Loucy (cell line): ENCODE data around the gene EPN2.

Experiments
- H2AFZ ChIP-seq: fragments of 200-600 bp; sonication (generic); 2 replicates; pipeline ENCODE4 v1.6.0; 2016; ENCODE audit warnings: antibody characterized with exemption, mild to moderate bottlenecking, low read length, moderate library complexity
- H3F3A ChIP-seq: fragments of 200-600 bp; 2 replicates; pipeline ENCODE4 v1.6.0; 2016; ENCODE audit warnings: antibody characterized with exemption, low read depth, mild to moderate bottlenecking
- H3K27me3 ChIP-seq: fragments of 200-600 bp; sonication (generic); 2 replicates; pipeline ENCODE4 v1.6.1; 2014; ENCODE audit warnings: low read length, mild to moderate bottlenecking; ENCODE audit not compliant: insufficient read depth, poor library complexity, severe bottlenecking
- H3K36me3 ChIP-seq: fragments of 200-600 bp; sonication (generic); 2 replicates; pipeline ENCODE4 v1.6.1; 2016; ENCODE audit warnings: low read length; ENCODE audit not compliant: insufficient read depth
- H3K4me1 ChIP-seq: fragments of 200-600 bp; sonication (generic); 2 replicates; pipeline ENCODE4 v1.5.1; 2014; ENCODE audit warnings: low read length, mild to moderate bottlenecking; ENCODE audit not compliant: insufficient read depth, poor library complexity, severe bottlenecking
- H3K4me2 ChIP-seq: fragments of 200-600 bp; sonication (generic); 2 replicates; pipeline ENCODE4 v1.6.0; 2014; ENCODE audit warnings: antibody characterized with exemption, low read length, low read depth, mild to moderate bottlenecking; ENCODE audit not compliant: poor library complexity, severe bottlenecking
- H3K4me3 ChIP-seq: fragments of 200-600 bp; sonication (generic); 2 replicates; pipeline ENCODE4 v1.5.1; 2014; ENCODE audit warnings: low read length, mild to moderate bottlenecking, mixed read lengths; ENCODE audit not compliant: poor library complexity, severe bottlenecking
- H3K79me2 ChIP-seq: fragments of 200-600 bp; sonication (generic); 2 replicates; pipeline ENCODE4 v1.6.1; 2014; ENCODE audit warnings: low read length; ENCODE audit not compliant: insufficient read depth
- H3K9ac ChIP-seq: fragments of 200-600 bp; sonication (generic); 2 replicates; pipeline ENCODE4 v1.6.0; 2014; ENCODE audit warnings: mild to moderate bottlenecking, low read depth, low read length, moderate library complexity; ENCODE audit not compliant: poor library complexity, severe bottlenecking
- H3K9me2 ChIP-seq: fragments of 200-600 bp; sonication (generic); replicated peaks from 2 replicates; pipeline ENCODE4 v1.6.1; 2016; ENCODE audit warnings: low read depth, low read length, mixed read lengths
- H3K9me3 ChIP-seq: fragments of 200-600 bp; sonication (generic); 2 replicates; pipeline ENCODE4 v1.6.1; 2014; ENCODE audit warnings: mild to moderate bottlenecking, antibody characterized with exemption, low read length, low read depth; ENCODE audit not compliant: insufficient read depth
- H4K20me1 ChIP-seq: fragments of 200-600 bp; sonication (generic); 2 replicates; pipeline ENCODE4 v1.6.0; 2014; ENCODE audit warnings: antibody characterized with exemption, low read length, mild to moderate bottlenecking; ENCODE audit not compliant: insufficient read depth, poor library complexity, severe bottlenecking
- EZH2phosphoT487 ChIP-seq: fragments of 200-600 bp; IDR thresholded peaks from 2 replicates; pipeline ENCODE4 v1.6.1; 2018; ENCODE audit warnings: antibody characterized with exemption, mild to moderate bottlenecking, moderate library complexity, borderline replicate concordance
- TF ChIP-seq, protein P1 (sequence below): fragments of 200-600 bp; sonication (generic); conservative IDR thresholded peaks from 2 replicates; pipeline ENCODE4 v1.5.1; 2014; ENCODE audit warnings: mild to moderate bottlenecking, antibody characterized with exemption, low read length

The EPN2 gene

DNA sequence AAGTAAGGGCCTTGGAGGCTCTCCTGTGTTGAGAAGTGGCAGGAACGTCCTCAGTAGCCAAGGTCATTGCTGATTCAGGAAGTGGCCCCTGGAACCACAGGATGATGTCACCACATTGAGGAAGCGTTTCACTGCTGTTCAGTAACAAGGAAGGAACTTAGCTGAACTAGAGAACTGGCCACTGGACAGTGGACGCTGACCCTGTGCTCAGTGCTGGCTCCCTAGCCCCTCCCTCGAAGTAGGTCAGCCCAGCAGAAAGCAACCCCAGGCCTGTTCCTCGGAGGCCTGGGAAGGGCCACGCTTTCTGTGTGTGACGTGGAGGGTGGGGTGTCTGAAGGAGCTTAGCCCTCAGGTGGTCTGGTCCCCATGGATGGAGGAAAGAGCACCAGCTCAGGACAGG lies 67.0 kb downstream of the EPN2 start:
- no peaks in the 10 kb centered on the region for H3K9me3 ChIP-seq
- H2AFZ ChIP-seq = no peak overlapping the region
- H4K20me1 ChIP-seq = no peaks in the 10 kb centered on the region
- H3K4me2 ChIP-seq = peak overlapping the region; percentile 33
- TF ChIP-seq EZH2phosphoT487 = no peak
- TF ChIP-seq, protein P1, sequence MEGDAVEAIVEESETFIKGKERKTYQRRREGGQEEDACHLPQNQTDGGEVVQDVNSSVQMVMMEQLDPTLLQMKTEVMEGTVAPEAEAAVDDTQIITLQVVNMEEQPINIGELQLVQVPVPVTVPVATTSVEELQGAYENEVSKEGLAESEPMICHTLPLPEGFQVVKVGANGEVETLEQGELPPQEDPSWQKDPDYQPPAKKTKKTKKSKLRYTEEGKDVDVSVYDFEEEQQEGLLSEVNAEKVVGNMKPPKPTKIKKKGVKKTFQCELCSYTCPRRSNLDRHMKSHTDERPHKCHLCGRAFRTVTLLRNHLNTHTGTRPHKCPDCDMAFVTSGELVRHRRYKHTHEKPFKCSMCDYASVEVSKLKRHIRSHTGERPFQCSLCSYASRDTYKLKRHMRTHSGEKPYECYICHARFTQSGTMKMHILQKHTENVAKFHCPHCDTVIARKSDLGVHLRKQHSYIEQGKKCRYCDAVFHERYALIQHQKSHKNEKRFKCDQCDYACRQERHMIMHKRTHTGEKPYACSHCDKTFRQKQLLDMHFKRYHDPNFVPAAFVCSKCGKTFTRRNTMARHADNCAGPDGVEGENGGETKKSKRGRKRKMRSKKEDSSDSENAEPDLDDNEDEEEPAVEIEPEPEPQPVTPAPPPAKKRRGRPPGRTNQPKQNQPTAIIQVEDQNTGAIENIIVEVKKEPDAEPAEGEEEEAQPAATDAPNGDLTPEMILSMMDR = no peak
- no peak overlapping the region for H3K9ac ChIP-seq
- no peaks in the 10 kb centered on the region for H3K9me2 ChIP-seq
- H3K79me2 ChIP-seq = no peaks in the 10 kb centered on the region
- no peaks in the 10 kb centered on the region for H3K36me3 ChIP-seq
- H3K4me1 ChIP-seq = peaks cover 41% of the 10 kb centered on the region
- peaks cover 3% of the 10 kb centered on the region for H3K27me3 ChIP-seq
- no peaks in the 10 kb centered on the region for H3F3A ChIP-seq
- H3K4me3 ChIP-seq = no peak overlapping the region

DNA sequence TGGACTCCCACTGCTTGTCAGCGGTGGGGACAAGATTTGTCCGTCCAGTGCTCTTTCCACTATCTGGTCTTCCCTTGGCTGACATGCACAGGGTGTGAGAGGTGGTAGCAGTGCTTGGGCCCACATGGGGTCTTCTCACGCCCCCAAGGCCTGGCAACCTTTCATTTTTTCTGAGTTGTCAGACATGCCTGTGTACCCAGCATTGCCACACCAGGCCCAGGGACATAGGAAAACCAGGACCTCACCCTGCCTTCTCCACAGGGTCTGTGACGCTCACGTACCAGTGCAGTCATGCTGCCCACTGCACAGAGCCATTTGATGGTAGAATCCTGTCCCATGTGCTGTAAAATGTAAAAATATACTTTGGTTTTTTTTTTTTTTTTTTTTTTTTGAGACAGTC lies 67.6 kb downstream of the EPN2 start:
- H3K79me2 ChIP-seq = no peaks in the 10 kb centered on the region
- H3K9ac ChIP-seq = no peak overlapping the region
- no peaks in the 10 kb centered on the region for H4K20me1 ChIP-seq
- H3K9me3 ChIP-seq = no peaks in the 10 kb centered on the region
- no peaks in the 10 kb centered on the region for H3F3A ChIP-seq
- H3K9me2 ChIP-seq = no peaks in the 10 kb centered on the region
- H3K4me1 ChIP-seq = peaks cover 41% of the 10 kb centered on the region
- no peaks in the 10 kb centered on the region for H3K27me3 ChIP-seq
- no peaks in the 10 kb centered on the region for H3K36me3 ChIP-seq
- no peak for TF ChIP-seq EZH2phosphoT487
- TF ChIP-seq, protein P1 = no peak
- no peak overlapping the region for H2AFZ ChIP-seq
- no peak overlapping the region for H3K4me3 ChIP-seq
- H3K4me2 ChIP-seq = no peak overlapping the region

DNA sequence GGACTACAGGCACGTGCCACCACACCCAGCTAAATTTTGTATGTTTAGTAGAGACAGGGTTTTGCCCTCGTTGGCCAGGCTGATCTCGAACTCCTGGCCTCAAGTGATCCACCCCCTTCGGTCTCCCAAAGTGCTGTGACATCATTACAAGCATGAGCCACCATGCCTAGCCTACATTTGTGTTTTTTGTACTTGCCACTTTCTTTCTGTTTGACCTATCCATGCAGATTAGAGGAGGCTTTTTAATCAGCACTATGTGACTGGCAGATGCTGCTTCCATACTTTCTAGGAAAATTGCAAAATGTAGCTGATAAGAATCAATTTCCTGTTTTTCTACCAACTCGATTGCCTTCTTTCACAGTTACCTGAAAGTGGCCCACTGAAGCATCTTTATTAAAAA lies 68.1 kb downstream of the EPN2 start:
- Histone ChIP-seq H3K4me1 (peaks cover 41% of the 10 kb centered on the region), H2AFZ (no peak overlapping the region), H3F3A (no peaks in the 10 kb centered on the region), H3K79me2 (no peaks in the 10 kb centered on the region), H3K36me3 (no peaks in the 10 kb centered on the region), H4K20me1 (no peaks in the 10 kb centered on the region), H3K4me2 (peak overlapping the region; percentile 42), H3K9me2 (no peaks in the 10 kb centered on the region), H3K9ac (no peak overlapping the region), H3K27me3 (no peaks in the 10 kb centered on the region), H3K9me3 (no peaks in the 10 kb centered on the region), H3K4me3 (no peak overlapping the region)
- TF ChIP-seq EZH2phosphoT487 = no peak
- TF ChIP-seq, protein P1 = no peak
